Measurements from ENCODE around the gene RAP1GAP2.

- TF ChIP-seq POLR2A (IDR thresholded peaks at IDR 0.05) (no peak), POLR2AphosphoS5 (IDR thresholded peaks at IDR 0.05; ENCODE audit: insufficient read depth in 1 of 2, low read depth in 1 of 2) (no peak)
- TF ChIP-seq, protein P1, sequence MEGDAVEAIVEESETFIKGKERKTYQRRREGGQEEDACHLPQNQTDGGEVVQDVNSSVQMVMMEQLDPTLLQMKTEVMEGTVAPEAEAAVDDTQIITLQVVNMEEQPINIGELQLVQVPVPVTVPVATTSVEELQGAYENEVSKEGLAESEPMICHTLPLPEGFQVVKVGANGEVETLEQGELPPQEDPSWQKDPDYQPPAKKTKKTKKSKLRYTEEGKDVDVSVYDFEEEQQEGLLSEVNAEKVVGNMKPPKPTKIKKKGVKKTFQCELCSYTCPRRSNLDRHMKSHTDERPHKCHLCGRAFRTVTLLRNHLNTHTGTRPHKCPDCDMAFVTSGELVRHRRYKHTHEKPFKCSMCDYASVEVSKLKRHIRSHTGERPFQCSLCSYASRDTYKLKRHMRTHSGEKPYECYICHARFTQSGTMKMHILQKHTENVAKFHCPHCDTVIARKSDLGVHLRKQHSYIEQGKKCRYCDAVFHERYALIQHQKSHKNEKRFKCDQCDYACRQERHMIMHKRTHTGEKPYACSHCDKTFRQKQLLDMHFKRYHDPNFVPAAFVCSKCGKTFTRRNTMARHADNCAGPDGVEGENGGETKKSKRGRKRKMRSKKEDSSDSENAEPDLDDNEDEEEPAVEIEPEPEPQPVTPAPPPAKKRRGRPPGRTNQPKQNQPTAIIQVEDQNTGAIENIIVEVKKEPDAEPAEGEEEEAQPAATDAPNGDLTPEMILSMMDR (IDR thresholded peaks at IDR 0.05), result no peak
Measured at GRCh38 chr17:2777242-2777867, 18.9 kb upstream of the RAP1GAP2 start.
